ENCODE data around the gene NDUFS6.

NDUFS6 gene

GRCh38 chr5:1835431-1835830, 34.2 kb downstream of the NDUFS6 start:
- no peak overlapping the region for H3K4me3 ChIP-seq (ENCODE audit: low read depth, low read length)
- TF ChIP-seq CTCF (IDR thresholded peaks at IDR 0.05; ENCODE audit: borderline replicate concordance, insufficient read depth, low read depth, low read length): no peak

GRCh38 chr5:1836176-1836890, 35.1 kb downstream of the NDUFS6 start:
- no peak overlapping the region for H3K4me3 ChIP-seq (ENCODE audit: low read depth, low read length)
- TF ChIP-seq CTCF (IDR thresholded peaks at IDR 0.05; ENCODE audit: borderline replicate concordance, insufficient read depth, low read depth, low read length): no peak

GRCh38 chr5:1836891-1837880, 36.0 kb downstream of the NDUFS6 start:
- H3K4me3 ChIP-seq (ENCODE audit: low read depth, low read length): no peak overlapping the region
- TF ChIP-seq CTCF (IDR thresholded peaks at IDR 0.05; ENCODE audit: borderline replicate concordance, insufficient read depth, low read depth, low read length): no peak

- H3K4me3 ChIP-seq (ENCODE audit: low read depth, low read length): no peak overlapping the region
- no peak for TF ChIP-seq CTCF (IDR thresholded peaks at IDR 0.05; ENCODE audit: borderline replicate concordance, insufficient read depth, low read depth, low read length)
Observed at GRCh38 chr5:1838013-1838412, 36.8 kb downstream of the NDUFS6 start.

- TF ChIP-seq CTCF (IDR thresholded peaks at IDR 0.05; ENCODE audit: borderline replicate concordance, insufficient read depth, low read depth, low read length): no peak
- H3K4me3 ChIP-seq (ENCODE audit: low read depth, low read length): no peak overlapping the region
Observed at GRCh38 chr5:1840071-1840547, 38.9 kb downstream of the NDUFS6 start.

- TF ChIP-seq CTCF (IDR thresholded peaks at IDR 0.05; ENCODE audit: borderline replicate concordance, insufficient read depth, low read depth, low read length): no peak
Observed at GRCh38 chr5:1840741-1841521, 39.7 kb downstream of the NDUFS6 start.

More at GRCh38 chr5:1840741-1841521, 39.7 kb downstream of the NDUFS6 start:
- no peak overlapping the region for H3K4me3 ChIP-seq (ENCODE audit: low read depth, low read length)

Data from GM12875 (cell line).